GM21723 (cell line): ENCODE data around the gene HIVEP3.
A peak's percentile ranks its signal among the peaks of the same experiment; 100 is the strongest.

Experiments used
- ATAC-seq: cut with Tn5 transposase; IDR thresholded peaks from one replicate; pipeline ENCODE4 v1.9.1; 2021; ENCODE audit warnings: mild to moderate bottlenecking, moderate library complexity; ENCODE audit not compliant: unreplicated experiment

Gene HIVEP3

GRCh38 chr1:41672641-41673361 lies 245.9 kb downstream of the HIVEP3 start:
- peak; percentile 9 for ATAC-seq

GRCh38 chr1:41672173-41672572 lies 246.5 kb downstream of the HIVEP3 start:
- no peak for ATAC-seq

DNA sequence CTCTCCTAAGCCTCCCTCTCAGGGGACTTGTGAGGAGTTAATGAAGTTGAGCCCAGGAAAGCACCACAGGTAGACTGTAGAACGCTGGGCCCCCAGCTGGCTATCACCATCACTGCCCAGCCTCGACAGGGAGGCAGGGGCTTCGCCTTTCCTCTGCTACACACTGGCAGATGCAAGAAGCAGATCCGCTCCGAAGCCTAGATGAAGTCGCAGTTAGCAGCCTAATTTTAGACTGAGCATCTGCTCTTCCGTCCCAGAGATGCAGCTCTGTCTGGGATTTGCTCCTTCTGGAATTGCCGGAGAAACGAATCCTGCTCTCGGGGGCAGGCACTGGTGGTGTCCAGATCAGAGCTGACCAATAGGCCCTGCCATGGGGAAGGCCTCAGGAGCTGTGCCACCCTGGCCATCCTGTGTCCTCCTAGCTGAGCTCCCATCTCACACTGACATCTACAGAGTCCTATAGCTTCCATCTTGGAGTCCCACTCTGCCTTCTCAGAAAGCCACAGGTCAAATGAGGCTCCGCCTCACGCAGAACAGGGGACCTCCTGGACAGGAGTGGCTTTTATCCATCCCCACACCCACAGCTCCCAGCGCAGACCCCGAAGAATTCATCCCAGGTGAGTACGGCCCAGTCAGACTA lies 247.5 kb downstream of the HIVEP3 start:
- ATAC-seq, result no peak

- no peak for ATAC-seq
Measured at GRCh38 chr1:41670217-41670957, 248.3 kb downstream of the HIVEP3 start.

DNA sequence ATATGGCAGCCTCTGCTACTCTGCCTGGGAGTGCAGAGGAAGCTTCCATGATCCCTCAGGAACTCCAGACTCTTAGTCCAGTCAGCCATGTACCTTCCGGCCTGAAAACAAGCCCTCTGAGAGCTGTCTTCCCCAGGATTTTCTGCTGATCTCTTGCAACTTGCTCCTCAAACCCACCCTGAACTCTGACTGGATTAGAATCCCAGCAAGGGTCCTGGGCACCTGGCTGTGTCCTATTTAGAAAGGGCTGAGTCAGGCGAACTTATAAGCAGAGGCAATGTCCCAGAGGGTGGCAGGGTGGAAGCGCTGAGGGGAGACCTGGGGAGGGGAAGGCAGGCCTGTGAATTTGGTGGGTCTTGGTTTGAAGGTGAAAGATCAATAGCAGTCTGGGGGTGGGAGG lies 249.8 kb downstream of the HIVEP3 start:
- ATAC-seq, result no peak

DNA sequence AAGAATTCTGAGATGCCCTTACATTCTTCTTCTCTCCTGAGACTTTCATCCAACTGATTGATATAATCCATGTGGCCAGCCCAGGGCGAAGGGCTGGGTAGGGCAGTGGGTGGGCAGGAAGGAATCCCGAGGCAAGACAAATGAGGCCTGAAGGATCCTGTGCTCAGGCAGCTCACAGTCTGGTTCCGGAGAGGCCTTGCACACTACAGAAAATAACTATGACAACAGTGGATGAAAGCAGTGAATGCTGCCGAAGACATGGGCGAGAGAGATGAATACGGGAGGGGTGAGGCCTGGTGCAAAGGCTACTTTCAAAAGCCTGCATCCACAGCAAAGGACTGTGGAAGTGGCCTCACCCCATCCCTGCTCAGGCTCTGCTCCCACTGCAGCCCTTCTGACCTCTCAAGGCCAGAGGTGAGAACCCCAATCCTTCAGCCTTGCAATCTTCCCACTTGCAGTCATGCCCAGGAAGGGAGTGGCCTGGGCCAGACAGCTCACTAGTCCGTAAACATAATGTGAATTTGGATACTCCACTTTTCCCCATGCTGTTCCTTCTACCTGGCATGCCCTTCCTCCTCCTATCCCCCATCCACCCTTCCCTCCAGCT lies 250.6 kb downstream of the HIVEP3 start:
- ATAC-seq, result no peak

- peak; percentile 66 for ATAC-seq
Measured at GRCh38 chr1:41666981-41667631, 251.6 kb downstream of the HIVEP3 start.

DNA sequence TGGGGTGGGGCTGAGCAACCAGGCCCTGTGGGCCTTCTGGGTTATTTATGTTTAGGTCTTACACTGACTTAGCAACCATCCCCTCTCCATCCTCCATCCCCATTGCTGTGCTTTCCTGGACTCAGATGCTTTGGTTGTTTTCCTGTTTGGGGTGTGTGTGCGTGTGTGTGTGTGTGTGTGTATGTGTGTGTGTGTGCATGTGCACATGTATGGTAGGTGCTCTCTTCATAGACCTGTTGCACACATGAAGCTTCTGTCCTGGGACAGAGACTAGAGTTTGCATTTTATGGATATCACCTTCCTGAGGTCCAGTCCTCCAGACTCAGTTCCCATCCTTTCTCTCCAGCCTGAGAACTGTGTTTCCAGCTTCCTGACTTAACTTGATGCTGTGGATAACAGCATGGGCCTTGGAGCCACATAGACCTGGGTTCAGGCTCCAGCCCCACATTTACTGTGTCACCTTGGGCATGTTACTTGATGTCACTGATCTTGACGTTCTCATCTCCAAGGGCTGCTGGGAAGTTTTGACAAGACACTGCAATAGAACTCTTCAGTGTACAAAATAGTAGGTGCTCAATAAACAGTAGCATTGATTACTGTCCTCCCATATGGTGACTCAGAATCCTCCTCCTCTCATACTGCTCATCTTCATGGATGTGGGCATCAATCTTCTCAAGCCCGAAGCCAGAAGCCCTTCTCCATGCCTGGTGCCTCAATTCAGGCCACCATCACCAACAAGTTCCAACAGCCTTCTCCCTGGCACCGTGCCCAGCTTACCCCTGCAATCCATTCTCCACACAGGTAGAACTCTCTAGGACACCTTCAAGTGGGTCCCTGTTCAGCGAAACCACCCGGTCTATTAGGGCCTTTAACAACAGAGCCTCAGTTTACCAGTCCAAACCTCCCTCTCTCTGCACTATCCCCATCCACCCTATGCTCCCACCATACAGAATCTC lies 252.5 kb downstream of the HIVEP3 start:
- no peak for ATAC-seq

GRCh38 chr1:41664861-41665640 lies 253.7 kb downstream of the HIVEP3 start:
- ATAC-seq, result no peak

- no peak for ATAC-seq
Measured at GRCh38 chr1:41663671-41664400, 254.9 kb downstream of the HIVEP3 start.

- peak; percentile 1 for ATAC-seq
Measured at GRCh38 chr1:41662765-41663437, 255.8 kb downstream of the HIVEP3 start.

- peak; percentile 63 for ATAC-seq
Measured at GRCh38 chr1:41662061-41662764, 256.5 kb downstream of the HIVEP3 start.

DNA sequence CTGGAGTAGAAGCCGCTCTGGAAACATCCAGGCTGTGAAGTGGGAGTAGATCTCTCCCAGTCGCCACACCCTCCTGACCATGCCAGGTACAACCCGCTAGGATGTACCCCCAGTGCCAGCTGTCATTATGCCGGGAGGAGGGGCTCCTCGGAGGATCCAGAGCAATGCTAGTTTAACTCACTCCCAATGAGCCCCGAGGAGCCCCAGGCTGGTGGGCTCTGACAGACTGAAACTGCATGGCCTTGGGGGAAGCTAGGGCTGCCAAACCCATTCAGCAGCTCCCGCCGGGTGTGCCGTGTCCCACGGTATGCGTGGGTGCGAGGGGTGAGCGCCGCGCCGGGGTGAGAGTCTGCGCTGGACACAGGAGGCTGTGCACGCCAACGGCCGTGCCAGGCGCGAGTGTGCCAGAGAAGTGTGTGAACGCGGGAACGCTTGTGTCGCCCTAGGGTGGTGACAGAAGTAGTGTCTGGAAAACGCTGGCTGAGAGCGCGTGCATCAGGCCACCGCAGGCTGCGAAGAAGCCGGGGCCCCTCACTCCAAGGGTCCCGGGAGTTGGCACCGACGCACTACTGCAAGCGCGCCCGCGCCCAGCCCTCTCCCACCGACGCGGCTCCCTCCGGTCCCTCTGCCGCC lies 257.2 kb downstream of the HIVEP3 start:
- peak; percentile 8 for ATAC-seq

DNA sequence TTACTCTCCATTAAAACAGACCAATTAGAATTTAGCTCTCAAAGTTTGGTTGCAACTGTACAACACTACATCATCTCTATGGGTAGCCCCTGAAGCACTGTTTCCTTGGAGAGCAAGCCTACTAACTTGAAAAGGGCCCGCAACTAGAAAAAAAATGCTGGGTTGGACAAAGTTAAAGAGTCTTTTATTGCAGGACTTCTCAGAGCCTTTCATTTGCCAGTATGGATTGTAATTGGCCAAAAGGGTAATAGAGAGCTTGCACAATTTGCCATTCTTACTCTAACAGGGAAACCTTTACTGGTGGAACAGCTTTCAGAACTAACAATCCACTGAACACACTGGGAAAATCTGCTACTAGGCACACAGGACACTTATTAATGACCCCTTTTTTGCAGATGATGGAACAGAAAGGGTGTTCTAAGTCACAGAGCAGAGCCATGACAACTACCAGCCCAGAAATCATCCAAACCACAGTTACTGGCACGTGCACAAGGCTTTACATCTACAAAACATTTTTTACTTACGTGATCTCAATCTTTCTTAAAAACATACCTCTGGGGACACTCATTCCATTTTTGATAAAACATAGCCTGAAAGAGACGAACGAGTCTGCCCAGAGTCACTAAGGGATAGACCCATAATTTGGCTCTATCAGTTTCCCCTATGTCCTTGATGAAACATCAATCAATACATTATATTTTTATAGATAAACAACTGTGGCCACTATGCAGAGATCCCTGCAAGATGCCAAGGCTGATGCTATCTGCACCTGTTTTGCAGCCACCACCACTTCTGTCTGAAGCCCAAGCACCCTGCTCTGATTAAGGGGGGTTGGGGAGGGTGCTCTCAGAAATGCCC lies 257.9 kb downstream of the HIVEP3 start:
- no peak for ATAC-seq

DNA sequence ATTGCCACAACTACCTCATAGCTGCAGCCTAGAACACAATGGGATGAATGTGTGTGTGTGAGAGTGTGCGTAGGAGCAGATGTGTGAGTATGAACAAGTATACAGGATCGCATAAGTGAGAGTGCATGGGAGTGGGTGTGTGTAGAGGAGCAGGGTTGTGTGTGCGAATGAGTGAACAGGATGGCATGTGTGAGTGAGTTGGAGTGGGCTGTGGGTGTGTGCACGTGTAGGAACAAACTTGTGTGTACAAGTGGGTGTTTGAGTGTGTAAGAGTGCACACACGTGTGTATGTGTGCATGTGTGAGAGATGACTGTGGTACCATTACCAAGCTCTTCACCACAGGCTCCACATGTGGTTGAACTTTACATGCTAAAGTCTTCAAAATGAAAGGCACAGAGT lies 258.8 kb downstream of the HIVEP3 start:
- ATAC-seq, result no peak

GRCh38 chr1:41659159-41659495 lies 259.6 kb downstream of the HIVEP3 start:
- no peak for ATAC-seq
